Daoy (cell line): ENCODE measurements around the gene MED9. TPM values are rescaled to one million over a fixed set of nuclear protein-coding genes. Genes with fewer than 3 reads are reported as not detected.
A peak's percentile ranks its signal among the peaks of the same experiment; 100 is the strongest.

Experiments
- DNase-seq: peaks from one replicate; pipeline ENCODE4 v3.0.0-alpha.2; 2015; ENCODE audit warnings: low read depth
- total RNA-seq: library from RNA; depleted of rRNA; stranded (reverse); fragments of >200 nt; shearing (Covaris generic); gene quantifications from 2 replicates; pipeline ENCODE4 v1.2.3, GENCODE V29; 2014

MED9 gene
- total RNA-seq, 1 experiment from 2014 or later: 11.9 TPM

DNA sequence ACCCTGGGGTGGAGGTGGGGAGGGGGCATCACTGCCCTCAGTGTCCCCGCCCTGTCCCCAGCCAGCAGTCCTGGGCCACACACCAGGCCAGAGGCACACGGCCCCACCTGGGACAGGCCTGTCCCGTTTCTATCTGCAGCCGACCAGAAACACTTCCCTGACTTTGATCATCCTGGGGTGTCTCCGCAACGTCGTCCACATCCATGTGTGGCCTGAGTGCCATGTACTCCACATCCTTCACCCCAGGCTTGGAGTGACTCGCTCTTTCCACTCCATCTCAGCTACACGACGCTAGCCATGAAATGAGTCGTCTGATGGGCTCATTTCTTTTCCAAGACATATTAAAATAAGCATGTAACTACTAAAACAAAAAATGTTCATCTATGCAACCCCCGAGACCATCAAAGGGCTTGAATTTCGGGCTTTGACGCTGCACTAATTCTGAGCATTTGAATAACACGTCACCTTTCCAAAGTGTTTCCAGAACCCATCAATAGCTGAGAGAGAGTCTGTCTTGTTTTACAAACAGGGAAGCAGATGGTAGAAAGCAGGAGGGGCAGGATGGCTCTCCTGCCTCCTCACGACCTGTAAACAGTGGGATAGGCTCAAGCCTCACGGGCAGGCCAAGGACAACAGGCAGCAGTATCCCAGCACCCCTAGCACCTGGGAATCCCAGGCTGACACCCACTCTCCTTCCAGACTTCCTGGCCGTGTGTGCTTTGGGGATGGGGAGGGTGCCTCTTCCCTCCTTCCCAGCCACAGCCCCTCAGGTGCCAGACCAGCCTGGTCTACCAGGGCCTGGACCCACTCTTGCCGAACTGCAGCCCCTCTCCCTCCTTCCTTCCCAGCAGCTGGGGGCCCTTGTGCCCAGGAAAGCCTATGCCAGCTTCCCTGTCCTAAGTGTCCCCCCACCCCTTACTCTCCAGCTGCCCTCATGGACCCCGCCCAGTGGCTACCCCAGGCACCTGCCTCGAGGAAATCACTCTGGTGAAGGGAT, 39.4 kb downstream of the MED9 start:
- DNase-seq: peak; percentile 80

DNA sequence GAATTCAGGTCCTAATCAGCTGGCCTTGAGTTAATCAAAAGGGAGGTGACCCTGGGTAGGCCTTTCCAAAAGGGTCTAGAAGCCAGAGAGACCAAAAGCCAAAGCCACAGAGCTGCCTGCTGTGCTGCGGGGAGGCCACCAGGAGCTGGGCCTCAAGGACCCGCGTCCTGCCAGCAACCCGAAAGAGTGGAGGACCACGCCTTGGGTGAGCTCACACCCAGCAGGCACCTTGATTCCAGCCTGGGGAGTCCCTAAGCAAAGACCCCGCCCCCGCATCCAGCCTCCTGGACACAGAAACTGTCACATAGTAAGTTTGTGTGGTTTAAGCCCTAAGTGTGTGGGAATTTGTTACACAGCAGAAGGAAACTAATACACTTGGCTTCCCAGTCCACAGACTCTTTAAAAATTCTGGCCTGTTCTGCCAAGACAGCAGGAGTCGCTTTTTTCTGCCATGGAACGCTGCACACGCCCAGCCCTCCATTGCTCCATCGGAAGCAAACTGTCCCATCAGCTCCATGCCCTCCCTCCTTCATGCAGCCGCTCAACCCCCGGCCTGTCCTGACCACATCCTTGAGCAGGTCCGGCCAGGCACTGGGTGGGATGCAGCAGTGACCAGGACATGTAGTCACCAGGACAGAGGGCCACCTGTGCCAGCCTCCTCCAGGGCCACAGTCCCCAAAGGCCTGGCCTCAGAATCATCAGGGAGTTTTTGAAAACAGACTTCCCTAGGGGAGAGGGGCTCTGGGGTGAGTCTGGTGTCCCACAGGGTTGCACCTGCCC, 40.3 kb downstream of the MED9 start:
- no peak for DNase-seq

DNA sequence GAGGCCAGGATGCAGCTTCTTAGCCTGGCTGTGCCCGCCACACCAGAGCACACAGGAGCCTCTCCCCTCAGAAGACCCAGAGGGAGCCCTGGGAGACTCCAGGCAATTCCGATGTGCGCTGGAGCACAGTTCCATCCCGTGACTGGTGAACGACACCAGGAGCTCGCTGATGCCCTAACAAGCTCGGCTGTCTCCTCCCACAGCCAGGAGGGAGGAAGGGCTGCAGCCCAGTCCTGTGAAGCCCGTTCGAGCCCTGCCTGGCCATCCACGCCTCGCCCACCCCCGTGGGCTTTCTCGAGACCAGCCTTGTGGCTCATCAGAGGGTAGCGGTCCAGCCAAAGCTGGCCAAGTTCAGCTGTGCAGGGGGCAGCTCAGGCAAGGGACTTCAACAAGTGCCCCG, 41.2 kb downstream of the MED9 start:
- DNase-seq: no peak

DNA sequence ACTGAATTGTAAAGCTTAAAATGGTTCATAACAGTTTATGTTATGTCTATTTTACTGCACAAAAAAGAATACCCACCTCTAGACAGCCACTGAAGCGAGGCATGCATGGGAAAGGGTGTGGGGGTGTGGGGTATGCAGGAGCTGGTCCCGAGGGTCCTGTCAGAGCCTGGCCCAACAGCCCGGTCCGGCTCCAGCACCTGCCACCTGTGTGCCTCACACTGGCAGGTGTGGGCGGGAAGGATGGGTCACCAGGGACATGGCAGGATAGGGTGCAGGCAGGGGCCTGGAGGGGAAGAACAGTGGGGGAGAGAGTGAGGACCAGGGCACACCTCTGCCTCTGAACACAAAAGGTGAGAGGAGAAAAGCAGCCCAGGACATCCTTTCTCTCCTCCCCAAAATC, 42.2 kb downstream of the MED9 start:
- no peak for DNase-seq

DNA sequence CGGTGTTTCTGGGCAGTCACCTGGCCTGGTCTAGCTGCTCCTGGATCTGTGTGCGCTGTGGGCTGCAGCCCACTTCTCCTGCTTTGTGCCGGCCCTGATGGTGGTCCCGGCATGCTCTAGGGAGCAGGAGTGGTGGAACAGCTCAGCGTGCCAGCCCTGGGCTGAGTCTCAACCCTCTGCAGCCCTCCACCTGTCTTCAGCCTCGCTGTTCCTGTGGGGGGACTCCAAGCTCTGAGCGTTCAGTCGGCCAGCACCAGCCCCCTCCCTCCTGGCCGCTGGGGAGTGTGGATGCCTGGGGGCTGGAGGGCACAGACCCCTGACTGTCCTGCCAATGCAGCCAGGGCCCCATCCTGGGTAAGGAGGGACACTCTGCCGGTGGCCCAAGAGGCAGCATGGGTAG, 43.1 kb downstream of the MED9 start:
- no peak for DNase-seq

DNA sequence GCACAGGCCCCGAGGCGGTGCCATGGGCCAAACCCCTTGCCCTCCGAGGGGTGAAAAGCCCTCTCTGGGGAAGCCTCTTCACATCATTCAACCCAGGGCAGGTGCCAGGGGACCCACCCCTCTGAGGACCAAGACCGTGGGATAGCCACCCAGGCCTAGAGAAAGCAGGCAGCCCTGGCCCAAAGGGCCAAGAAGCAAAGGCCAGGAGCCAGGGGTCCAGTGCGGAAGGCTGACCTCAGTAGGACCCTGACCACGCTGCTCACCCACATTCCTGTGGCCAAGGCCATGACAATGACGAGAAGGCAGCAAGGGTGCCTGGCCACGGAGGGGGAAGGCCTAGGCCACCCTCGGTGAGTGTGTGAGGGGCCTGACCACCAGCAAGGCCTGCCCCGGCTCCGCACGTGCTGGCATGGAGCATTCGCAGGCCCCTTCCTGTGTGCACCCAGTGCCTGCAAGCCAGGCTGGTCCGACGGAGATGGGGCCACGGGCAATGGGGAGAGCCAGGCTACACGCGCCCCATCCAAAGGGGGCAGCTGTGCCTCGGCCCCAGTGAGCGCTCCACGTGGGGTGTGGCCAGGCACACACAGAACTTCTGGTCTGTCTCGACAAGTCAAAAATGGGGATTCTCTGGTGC, 43.9 kb downstream of the MED9 start:
- no peak for DNase-seq

DNA sequence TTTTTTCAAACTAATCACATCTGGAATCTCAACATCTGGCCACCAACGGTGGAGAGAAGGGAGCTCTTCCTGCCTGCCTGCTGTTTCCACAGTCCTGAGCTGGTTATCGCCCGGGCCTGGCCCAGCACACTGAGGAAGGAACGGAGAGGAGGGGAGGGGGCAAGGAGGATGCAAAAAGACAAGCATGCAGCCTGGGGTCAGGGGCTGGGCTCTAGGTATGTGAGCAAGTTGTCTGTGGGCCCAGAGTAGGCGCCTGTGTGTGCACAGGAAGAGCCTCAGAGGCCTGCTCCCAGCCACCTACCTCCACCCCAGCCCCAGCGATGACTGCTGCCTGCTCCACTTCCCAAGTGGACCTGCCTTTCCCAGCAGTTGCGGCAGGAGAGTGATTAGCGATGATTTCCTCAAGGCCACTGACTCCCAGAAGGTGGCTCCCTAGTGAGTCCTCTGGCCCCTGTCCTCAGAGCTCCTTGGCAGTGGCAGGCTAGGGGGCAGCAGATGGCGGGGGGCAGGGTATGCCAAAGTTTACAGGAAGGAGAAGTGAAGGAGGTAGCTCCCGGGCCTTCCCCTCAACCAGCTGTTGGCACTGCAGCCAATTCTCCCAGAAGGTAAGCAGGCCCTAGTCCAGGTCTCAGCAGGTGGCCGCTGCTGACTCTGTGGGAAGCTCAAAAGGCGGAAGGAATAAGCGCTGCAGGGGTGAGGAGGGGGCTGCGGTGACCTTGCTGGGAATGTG, 46.4 kb downstream of the MED9 start:
- no peak for DNase-seq

DNA sequence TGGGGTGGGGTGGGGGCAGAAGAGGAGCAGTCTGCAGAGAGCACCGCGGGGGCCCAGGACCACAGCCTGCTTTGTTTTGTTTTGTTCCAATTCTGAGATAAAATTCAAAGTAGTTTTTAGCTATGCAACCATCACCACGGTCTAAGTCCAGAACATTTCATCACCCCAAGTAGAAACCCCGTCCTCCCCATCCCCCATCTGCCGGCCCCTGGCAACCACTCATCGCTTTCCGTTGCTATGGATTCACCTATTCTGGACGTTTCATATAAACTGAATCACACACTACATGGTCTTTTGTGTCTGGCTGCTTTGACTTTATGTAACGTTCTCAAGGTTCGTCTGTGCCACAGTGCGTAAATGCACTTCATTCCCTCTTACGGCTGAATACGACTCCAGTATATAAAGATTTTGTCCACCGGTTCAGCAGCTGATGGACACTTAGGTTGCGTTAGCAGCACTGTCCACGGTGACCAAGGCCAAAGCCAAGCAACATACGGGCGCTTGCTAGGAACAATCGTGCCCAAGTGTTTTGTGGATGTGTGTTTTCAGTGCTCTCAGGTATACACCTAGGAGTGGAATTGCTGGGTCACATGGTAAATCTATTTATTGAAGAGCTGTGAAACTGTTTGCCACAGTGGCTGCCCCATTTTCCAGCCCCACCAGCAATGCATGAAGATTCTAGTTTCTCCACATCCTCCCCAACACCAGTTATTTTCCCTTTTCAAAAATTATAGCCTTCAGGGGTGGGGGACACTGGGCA, 47.1 kb downstream of the MED9 start:
- DNase-seq: no peak

DNA sequence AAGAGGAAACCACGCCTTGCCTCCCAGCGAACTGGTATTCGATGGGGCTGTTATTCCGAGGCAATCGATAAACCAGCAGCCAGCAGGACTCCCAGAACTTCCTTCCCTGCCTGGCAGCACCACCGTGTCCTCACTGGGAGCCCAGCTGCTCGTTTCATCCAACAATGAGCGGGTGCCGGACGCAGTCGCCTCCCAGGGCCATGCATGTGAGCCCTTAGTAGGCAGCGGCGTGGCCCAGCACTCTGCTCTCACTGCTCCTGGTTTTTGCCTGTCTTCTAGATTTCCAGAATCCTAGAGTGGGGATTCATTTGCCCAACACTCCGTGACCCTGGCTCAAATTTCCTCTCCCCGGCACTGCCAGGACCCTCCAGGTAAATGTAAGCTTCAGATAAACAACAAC, 48.5 kb downstream of the MED9 start:
- DNase-seq: no peak

DNA sequence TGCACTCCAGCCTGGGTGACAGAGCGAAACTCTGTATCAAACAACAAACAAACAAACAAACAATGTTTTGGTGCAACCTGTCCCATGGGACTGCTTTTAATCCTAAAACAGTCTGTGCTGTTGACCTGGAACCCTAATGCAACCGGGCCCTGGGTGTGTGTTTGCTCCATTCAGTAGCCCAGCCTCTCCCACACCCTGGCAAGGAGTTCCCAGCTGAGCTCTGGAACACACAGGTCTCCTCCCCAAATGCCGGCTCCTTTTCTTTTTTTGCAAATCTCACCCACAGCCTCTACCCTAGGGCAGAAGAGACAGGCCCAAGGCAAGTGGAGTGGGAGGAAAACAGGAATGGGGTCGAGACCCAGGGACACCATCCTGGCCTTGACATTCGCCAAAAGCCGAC, 49.2 kb downstream of the MED9 start:
- DNase-seq: no peak

DNA sequence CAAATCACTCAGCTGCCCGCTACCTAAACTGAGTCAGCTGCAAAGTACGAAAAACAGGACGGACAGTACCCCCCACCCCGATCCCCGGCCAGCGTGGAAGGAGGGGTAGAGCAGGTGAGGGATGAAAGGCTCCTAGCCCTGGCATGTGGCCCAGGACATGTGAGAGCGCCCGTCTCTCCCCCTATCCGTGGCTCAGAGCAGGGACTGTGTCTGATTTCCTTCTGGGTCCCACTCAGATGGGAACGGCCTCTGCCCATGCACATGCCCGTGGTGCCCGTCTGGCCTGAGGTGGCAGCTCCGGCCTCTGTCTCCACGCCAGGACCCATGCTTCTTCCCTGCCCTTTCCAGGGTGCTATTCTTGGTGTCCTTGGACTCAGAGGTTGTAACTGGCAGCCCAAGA, 49.6 kb downstream of the MED9 start:
- no peak for DNase-seq

DNA sequence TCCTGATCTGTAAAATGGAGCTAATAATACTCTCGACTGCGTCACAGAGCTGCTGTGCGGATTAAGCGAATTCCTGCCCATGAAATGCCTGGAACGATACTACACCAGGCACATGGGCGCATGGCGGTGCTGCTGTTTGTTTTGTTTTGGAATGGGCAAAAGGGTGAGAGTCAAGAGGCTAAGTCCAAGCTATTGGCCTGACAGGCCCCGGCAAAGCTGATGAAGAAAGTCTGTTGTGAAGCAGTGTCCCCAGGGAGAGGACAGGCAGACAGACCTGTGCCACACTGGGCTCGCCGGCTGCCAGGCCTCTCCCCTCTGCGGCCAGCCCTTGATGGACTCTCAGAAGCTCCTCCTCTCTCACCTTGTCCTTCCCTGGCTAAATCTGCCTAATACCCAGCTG, 50.7 kb downstream of the MED9 start:
- no peak for DNase-seq

DNA sequence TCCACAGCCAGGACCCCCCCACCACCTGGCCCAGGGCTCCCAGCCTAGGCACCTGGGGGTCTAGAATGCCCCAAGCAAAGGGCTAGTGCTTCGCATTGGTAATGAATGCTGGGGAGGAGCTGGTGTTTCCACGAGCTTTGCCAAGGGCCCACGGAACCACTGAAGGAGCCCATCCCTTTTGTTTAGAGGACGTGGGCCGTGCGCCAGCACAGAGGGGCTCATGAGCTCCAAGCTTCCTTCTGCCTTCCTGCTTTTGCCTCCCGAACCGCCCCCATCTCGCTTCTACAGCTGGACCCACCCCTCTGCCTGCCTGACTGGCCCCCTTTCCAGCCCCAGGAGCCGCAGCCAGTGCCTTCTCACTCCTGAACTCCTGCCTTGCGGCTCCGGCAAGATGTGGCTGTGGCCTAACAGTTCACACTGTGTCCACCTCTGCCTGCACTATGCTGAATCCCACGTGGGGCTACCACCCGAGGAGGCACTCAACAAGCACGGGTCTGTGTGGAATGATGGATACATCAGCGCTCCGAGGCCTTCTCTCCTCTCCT, 51.2 kb downstream of the MED9 start:
- no peak for DNase-seq

DNA sequence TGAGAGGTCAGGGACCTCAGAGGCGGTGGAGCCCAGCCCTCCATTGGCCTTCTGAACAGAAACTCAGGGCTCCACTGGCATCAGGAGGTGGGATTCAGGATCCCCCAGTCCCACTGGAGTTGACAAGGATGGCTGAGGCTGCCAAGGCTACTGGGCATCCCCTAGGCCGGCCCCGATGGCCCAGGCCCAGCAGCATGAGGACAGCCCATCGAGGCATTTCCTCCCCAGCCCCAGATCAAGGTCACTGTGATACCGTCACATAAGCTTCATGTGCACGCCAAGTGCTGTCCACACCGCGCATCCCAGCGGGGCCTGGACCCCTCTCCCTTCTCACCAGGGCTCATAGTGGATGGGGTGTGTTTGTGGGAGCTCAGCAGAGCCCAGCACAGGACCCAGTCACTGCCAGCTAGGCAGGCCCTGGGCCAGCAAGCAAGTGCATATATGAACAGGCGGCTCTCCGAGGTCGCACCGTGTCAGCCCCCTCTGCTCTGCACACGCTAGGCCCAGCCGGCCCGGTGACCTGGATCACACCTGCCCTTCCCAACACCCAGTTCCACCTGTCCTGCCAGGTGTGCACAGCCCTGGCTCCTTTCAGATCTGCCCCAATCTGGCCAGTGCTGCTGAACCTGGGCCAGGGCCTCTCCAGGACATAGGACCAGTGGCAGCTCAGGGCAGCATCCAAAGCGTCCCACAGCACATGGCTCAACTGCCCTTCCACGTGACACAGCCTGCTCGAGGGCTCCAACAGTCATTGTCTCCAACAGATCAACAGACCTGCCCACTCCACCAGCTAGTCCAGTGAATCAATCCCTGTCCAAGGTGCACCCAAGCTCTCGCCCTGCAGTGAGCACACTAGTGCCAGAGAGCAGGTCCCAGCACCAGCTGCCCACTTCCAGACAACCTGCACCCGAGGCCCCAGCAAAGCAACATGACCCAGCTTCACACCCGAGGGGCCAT, 52.2 kb downstream of the MED9 start:
- no peak for DNase-seq

DNA sequence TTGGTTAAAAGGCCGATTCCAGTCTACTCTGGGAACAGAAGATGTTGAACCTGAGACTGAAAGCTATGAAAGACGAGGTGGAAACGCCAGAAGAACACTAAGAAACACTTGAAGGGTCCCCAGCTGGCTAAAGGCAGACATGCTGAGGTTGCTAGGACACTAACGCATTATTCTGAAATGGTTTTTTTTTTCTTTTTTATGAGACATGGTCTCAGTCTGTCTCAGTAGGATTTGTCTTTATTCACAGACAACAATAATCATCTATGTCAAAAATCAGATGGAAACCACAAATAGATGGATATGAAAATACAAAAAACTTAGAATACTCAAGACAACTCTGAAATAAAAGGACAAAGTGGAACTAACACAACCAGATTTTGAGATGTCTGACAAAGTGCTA, 54.4 kb downstream of the MED9 start:
- no peak for DNase-seq

DNA sequence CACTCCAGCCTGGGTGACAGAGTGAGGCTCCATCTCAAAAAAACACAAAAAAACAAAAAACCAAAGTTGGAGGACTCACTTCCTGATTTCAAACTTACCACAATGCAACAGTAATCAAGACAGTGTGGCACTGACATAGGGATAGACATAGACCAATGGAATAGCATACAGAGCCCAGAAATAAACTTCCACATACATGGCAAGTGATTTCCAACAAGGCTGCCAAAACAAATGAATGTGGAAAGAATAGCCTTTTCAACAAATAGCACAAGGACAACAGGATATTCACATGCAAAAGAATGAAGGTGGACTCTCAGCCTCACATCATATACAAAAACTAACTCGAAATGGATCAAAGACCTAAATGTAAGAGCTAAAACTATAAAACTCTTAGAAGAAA, 56.2 kb downstream of the MED9 start:
- no peak for DNase-seq

DNA sequence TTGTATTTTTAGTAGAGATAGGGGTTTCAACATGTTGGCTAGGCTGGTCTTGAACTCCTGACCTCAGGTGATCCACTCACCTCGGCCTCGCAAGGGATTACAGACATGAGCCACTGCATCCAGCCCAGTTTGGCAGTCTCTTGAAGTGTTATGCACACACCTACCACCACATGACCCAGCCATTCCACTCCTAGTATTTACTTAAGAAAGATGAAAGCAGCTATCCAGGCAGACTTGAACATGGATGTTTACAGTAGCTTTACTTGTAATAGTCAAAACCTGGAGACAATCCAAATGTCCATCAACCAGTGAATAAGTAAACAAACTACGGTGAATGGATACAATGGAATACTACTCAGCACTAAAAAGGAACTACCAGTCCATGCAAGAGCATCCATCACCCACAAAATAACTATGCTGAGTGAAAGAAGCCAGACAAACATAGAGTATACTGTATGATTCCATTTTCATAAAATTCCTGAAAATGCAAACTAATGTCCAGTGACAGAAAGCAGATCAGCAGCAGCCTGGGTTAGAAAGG, 57.2 kb downstream of the MED9 start:
- no peak for DNase-seq

DNA sequence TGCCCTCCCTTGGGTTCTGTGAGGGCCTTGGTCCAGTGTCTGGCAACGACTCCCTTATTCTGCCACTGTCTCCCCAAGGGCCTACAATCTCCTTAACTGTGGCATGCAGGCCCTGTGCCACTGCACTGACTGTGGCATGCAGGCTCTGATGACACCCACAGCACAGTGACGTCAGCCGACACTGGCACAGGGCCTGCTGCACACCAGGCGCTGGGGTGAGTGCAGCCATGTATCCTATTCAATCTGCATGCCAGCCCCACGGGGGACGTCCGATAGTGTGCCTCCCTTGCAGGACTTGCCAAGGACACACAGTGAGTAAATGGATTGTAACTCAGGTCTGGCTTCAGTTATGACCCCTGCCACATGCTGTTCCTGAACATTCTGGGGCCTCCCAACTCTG, 59.2 kb downstream of the MED9 start:
- DNase-seq: no peak

DNA sequence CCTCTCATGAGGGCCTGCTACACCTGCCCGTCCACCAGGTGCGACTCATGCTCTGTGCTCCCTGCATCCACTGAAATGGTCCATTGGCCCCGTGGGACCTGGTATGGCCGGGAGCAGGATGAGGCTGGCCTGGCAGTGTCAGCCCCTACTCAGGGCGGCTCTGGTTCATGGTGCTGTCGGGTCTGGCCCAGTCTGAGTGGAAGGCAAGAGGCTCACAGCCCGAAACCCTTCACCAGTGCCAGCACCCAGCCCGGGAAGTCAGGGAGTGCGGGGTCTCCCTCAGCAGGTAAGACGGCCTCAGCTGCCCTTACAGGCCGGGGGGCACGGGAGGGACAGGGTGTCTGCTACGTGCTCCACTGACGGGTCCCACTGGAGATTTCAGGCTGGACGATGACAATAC, 59.9 kb downstream of the MED9 start:
- no peak for DNase-seq
